Stimulated activated CD8-positive, alpha-beta memory T cell treated with anti-CD3 and anti-CD28 coated beads, Interleukin-7, amount 100 ng/mL, for 4 hours (primary cell): Measurements from ENCODE around the gene SCG5.

Experiments
- DNase-seq, 2 donors: peaks; one replicate each; pipeline ENCODE4 v3.0.0-alpha.2; 2020; ENCODE audit warnings: low read depth in 2 of 2

Gene SCG5

DNA sequence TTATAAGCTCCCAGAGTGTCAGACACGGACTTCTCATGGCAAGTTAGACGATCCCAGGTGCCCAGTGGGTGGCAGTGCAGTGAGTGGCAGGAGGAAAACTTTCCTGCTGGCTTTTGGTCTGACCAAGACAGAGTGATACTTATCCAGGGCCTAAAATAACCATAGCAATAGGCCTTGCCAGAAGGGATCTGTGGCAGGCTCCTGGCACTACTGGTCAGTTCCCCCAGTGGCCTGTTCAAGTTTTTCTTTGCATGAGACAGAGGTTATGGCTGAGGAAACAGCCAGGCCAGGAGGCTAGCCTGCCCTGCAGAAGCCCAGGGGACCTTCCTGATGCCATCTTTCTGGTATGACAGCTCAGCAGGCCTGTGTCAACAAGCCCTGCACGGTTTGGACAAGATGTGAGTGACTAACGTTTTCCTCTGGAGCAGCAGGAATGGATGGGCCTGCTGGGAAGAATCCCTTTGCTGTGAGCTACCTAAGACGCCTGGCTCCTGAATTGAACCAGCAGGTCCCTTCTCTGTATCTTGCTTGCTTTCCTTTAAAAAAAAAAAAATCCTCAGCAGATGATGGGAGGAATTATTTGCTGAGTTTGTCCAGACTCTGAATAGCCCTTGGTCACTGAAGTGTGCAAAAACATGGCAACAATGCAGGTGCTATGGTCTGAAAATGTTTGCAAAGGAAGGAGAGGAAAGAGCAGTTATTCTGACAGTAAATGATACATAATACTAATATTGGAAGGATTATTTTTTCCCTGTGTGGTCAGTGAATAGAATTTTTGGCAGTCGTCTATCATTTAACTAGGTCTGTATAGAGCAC lies 18.0 kb downstream of the SCG5 start:
- no peak for DNase-seq

DNA sequence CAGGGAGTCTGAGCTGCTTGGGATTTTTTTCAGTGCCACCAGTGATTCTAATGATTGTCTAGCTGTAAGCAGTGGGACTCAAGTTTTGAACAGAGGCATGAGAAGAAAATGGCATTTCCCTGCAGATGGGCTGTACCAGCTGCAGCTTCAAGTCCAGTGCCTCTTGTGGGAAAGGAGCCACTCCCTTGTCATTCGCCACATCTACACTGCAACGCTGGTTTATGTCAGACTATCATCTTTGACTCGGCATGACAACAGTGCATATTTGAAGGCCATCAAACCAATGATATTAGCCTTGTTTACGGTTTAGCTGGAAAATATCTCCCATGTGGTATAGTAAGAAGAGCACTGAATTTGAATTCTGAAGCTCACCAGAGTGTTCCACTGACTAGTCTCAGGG lies 22.2 kb downstream of the SCG5 start:
- no peak for DNase-seq

DNA sequence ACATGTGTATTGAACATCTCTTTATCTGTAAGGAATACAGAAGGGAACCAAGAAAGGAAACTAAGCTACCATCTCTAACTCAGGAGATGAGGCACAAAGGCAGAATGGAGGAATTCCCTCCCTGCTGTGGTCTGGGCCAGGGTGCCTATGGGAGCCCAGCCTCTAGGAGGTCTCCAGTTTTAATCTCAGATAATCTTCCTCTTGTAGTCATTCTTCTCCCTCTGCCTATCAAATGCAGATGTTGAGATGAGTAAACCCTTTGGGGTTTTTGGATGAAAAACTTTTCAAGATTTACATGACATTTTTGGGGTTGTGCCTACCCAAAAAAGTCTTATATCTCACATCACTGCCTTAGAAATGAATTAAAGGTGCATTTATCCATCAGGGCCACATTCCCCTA lies 23.3 kb downstream of the SCG5 start:
- DNase-seq: no peak

DNA sequence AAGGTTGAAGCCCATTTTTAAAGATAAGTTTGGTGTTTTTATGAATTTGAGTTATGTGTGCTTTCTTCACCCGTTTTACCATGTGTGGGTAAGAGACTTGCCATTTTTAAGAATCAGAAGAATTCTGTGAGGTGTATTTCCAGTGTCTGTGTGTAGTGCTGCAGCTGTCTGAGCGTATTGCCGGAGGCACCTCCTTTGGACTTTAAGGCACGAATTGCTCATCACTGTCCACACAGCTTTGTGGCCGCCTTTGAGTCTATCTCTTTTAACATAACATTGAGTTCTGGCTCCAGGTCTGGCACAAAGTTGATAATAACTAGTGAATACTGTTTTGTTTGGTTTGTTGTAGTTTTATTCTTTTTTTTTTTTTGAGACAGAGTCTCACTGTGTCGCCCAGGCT lies 25.8 kb downstream of the SCG5 start:
- no peak for DNase-seq

DNA sequence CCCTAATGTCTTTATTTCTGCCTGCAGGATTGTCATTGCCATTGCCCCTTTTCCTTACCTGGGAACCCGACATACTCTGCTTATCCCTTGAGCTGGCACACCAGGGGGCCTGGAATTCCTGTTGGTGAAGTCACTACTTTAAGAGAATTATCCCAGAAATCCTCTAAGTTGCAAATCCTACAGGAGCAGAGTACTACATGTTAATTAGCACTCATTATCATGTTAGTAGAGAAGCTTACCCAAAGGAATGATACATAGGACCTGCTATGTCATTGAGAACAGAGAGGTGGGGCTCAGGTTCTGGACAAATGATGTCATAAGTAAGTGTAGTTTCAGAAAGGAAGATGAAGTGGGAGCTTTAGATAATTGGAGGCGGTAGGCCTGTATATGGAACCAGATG lies 27.4 kb downstream of the SCG5 start:
- no peak for DNase-seq

DNA sequence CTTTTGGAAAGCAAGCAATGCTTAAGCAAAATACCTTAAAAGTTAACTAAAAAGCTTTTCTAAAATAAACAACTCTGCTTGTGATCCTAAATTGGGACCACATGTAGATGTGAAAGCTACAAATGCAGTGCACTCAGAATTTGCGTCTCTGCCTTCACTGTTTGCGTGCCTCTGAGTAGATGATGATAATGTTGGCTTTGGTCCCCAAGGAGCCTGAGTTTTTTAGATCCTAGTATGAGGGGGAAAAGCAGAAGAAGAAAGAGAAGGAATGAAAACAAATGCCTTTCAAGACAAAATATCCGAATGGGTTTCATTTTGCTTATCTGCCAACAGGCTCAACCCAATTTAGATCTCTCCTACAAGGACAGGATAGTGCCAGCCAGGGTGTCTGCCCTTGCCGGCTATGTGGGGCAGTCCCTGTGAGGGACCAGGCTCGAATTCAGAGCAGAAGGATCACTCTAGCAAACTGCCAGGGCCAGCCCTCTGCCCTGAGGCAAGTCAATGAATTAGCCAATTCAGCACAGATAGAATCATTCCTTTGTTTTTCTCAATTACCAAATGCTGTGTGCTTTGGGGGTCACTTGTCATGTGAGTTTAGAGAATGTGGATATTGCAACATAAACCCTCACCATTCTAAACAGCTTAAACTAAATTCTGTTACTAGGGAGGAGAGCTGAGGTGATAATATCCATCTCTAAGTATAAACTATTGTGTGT lies 28.5 kb downstream of the SCG5 start:
- no peak for DNase-seq

DNA sequence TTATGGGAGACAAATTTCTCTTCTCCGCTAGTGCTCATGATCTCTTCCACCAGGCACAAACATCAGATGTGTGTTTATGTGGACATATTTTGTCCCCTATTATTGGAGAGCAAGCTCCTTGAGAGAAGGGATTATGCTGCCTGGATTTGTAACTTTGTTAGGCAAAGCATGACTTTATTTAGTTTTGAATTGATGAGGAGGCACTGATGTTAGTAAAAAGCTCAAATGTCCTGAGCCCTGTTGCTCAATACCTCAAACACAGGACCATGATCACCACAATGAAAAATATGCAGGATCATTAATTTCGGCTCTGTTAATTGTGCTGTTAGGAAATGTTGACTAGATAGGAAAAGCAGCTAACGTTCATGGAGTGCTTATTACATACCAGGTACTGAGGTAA lies 29.1 kb downstream of the SCG5 start:
- DNase-seq: no peak

DNA sequence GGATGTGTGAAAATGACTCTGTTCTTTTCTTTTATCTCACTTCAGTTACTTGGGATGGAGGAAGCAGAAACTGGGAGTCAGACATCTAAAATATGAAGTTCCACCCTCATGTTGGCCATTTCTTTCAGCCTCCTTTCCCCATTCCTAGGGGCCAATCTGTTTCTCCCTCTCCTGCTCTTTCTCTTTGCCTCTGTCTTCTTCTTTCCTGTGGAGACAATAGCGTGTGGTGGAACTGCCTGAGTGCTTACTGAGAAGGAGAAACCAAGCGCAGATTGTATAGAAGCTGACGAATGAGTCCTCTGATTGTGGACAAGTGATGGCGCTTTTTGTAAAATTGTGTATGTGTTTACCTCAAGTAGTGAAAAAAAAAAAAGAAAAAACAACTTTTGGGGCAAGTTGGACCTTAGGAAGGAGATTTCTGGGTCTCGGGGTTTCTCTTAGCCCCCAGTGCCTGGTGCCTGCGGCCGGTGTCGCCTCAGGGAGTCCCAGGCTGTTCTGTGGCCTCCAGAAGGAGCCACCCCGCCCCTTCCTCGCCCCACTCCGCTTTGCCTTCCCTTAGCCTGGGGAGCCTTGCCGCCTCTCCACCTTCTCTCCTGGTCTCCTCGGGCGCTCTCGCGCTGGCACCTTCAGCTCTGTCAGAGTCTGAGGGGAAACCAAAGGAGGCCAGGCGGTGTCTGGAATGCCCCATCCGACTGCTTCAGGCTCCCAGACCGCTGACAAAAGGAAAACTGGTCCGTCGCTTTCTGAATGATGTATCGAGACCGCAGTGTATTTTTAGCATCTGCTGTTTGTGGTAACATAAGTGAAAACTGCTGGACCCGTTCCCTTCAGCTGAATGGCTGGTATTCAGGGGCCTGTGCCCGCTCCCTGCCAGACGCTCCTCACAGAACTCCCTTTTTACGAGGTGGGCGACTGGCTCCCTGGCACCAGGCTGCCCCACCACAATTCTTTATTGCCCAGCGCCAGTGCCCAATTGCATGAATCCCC lies 30.1 kb downstream of the SCG5 start:
- DNase-seq: no peak

DNA sequence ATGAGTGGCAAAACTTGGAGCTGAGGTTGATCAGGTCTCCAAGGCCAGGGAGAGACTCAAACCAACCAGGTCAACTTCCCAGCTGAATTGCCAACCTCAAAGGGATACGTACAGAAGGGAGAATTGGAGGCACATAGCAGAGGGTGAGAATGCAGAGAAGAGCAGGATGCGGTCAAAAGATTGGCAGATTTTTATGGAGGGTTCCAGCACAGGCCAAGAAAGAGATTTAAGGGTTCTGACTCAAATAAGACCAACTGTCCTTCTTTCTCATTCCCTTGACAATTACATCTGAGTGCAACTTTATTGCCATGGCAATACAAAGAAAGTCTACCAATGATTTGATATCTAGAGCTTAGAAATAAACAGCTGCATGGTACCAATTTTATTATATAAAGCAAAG lies 33.2 kb downstream of the SCG5 start:
- no peak for DNase-seq

DNA sequence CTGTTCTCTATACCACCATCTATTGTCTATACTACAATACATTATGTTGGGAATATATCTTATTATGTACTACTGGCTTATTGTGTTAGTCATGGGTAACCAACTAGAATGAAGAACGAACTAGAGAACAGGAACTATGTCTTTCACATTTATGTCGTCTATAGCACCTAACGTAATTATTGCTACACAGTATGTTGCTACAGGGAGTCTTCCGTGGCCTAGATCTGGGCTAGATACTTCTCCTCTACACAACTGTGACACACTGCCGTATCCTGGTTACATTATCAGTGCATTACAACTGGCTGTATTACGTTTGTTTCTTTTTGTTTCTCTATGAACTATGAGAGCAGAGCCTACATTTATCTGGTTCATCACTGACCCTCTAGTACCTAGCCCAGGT lies 34.0 kb downstream of the SCG5 start:
- DNase-seq: no peak

DNA sequence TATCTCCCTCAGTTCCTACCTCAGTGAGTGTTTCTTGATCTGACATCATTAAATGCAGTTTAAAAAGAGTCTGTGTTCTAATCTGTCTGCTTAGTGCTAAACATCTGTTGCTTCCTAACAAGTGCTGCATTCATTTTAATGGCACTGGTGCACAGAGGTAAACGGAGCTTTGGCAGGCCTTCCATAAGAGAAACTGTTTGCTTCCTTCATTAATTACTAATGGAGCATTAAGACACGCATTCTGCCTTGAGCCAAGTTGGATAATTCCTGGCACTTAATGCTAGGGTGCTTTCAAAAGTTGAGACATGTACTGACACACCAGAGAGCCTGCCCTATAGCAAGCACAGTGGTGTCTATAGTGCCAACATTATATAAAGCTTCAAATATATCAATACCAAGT lies 34.7 kb downstream of the SCG5 start:
- DNase-seq: no peak

DNA sequence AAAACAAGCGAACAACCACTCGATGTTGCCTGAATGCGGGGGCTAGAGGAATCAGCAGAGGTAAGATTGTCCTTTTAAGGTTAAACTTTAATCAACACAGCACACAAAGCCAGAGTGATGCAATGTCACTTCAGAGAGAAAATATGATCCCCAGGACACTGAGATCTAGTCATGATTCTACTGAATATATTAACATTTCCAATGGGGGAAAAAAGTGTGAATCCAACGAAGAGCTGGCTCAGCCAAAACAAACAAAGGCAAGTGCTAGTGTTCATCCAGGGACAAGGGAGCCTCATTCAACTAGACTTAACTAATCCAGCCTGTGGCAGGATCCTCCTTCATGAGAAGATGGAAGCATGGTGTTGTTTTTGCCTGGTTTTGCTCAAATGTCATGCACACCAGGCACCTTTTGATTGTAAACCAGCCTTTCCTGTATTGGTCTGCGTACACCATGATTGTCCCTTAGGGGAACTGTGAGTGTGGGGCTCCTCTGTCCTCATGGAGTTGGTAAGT lies 35.8 kb downstream of the SCG5 start:
- DNase-seq: no peak

DNA sequence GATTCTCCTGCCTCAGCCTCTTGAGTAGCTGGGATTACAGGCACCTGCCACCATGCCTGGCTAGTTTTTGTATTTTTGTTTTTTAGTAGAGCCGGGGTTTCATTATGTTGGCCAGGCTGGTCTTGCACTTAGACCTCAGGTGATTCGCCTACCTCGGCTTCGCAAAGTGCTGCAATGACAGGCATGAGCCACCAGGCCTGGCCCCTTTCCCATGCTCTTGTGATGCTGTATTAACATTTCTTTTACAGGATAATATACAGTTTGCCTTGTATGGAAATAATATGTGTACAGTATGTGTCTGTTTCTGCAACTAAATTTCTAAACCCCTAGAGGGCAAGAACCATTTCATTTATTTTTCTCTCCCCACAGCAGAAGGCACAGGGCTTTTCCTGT lies 37.8 kb downstream of the SCG5 start:
- no peak for DNase-seq

DNA sequence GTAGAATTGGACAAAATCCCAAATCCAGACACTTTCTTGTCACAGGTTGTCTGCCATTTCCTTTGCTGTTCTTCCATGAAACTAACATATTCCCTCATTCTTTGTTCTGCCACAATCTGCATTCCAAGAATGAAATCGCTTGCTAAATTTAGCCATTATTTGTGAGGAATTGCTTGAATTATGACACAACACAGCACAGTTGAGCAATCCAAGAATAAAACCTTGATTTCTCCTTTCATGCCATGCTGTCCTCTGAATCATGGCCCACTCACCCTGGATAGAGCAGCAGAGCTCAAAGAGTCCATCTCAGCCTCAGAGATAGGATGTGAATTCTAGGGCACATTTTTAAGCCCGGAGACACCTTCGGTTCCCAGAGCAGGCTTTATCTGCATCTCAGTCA lies 41.1 kb downstream of the SCG5 start:
- no peak for DNase-seq

DNA sequence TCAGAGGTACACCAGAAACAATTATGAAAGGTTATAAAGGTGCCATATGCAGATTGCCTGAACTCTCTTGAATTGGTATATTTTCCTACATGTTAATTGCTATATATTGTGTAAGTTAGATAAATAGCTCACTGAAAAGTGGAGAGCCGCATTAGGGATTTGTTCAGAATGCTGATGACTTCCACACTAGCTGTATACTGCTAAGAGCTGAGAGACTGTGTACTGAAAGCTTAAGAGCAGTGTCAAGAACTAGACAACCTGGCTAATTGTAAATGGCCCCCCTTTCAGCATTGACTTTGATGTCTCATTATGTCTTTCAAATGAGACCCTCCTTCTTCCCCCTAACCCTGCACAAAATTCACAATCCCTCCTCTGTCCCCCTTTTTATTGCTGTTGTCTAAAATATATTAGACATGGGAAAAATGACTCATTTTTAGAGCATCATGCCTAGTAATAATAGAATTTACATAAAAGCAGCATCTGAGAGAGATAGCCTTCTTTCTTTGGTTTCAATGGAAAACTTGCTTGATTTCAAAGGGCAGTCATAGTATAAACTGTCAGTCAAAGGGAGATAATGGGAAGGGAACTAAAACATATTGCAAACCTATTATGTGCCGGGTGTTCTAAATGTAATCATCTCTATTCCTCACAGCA lies 41.6 kb downstream of the SCG5 start:
- DNase-seq: no peak

DNA sequence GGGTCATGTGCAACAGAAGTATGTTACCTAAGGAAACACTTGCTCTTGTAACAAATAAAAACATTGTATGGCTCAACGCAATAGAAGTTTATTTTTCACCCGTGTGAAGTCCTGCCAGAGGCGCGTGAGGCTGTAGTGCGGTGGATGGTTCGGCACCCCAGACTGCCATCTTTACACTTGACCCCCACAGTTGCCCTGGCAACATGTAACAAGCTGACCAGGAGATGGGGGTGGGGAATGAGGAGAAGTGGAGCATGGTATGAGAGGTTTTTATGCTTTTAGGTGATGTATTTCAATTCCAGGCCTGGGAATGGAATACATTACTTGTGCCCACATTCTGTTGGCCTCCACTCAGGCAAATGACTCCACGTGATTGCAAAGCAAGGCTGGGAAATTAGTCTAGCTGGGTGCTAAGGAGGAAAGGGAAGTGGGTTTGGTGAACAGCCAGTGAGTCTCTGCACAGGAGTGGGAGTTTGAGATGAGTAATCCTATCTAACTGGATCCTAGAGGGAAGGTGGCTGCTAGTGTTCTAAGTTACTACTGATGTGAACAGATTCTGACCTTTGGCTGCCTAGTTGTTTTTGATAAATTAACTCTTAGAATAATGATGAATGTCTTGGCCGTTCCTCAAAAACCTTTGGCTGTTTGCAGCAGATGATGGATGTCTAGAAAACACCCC lies 42.5 kb downstream of the SCG5 start:
- DNase-seq: no peak

DNA sequence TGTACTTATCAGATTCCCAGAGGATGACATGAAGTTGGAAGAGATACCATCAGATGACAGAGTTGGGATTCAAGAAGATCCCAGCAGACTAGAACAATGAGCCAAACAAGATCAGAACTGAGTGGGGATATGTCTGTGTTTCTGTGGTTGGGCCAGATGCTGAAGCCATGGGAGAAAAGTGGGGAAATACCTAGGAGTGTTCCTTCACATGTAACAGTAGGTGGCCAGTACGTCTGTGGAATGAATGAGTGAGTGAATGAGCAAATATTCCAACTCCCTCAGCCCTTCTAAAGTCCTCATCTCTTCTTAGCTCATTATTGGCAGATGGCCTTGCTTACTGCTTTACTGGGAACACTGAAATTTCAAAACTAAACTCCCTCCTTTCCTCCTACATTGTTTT lies 44.1 kb downstream of the SCG5 start:
- no peak for DNase-seq

DNA sequence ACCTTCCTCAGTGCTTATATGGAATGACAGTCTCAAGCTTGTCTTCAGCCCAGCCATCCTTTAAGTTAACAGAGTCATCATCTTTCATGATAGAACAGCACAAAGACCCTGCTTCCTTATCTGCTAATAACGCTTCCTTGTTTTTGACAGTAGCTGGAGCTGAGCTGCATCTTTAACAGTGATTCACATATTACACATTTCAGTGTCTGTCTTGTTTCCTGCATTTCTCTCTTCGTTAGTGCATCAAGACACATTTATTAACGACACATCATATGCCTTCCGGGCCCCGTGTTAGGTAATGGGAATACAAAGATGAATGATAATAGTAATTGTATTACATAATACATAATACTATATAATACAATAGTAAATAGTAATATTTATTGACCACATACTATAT lies 46.0 kb downstream of the SCG5 start:
- no peak for DNase-seq

DNA sequence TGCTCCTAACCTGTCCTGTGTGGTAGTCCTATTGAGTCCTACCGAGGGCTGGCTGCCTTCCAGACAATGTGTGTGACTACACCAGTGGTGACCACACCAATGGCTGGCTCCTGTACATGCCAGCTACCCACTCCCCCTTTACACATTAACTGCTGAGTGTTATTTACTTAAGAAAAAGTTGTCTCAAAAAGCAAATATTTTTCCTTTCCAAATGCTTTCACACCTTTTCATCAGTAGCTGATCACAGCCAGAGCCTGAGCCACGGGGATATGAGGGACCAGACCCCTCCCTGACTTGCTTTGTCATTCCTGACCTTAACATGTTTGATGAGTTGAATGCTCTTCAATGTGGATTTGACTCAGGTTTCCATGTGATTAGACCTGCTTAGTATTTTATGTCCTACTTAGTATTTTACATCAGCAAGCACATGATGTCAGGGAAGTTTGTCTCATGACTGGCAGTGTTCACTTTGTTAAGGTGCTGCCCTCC lies 46.7 kb downstream of the SCG5 start:
- no peak for DNase-seq

DNA sequence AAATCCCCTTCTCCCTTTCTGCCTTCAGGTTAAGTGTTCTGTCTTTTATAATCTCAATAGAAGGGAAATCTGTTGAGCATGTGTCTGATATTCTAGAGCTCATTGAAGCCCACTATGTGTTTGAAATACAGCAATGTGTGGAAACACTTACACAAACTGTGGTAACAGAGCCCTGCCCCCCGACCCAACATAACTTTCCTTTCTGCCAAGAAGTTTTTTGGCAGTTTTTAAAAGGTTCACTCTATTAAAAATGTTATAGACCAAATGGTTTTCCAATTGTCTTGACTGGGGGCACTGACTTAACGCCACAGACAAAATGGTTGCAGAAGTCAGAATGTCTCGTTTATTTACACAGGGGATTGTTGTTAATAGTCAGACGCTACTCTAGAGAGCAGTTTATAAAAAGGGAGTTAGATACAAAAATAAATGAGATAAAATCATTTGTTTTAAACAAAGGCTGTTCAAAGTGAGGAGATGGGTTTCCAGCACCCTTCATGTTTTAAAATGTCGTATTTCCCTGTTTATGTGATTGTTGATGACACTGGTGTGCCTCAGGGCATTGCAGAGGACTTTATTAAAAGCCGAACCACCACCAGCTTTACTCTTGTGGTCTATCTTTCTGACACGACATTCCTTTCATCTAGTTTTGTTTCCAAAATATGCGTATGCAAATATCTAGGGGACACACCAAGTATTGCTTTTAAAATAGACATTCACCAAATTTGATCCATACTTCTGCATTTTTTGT lies 49.6 kb downstream of the SCG5 start:
- no peak for DNase-seq
